SK-N-SH (cell line): ENCODE data around the gene FAM76B. TPM values are rescaled to one million over a fixed set of nuclear protein-coding genes. Genes with fewer than 3 reads are reported as not detected.

ENCODE experiments used
- CTCF ChIA-PET: fragments of 300-600, 350-600 bp; formaldehyde crosslinking; extraction: SDS; loops from one replicate; lab custom pipeline; 2021; lab: Yijun Ruan, JAX
- POLR2A ChIA-PET: fragments of 350-600 bp; sonication (Branson Sonifier 250); formaldehyde crosslinking; extraction: SDS; loops from one replicate; lab custom pipeline; 2020; ENCODE audit warnings: antibody characterized with exemption, inconsistent platforms; lab: Yijun Ruan, JAX
- DNase-seq: peaks from one replicate; pipeline ENCODE4 v3.0.0; 2012
- H2AFZ ChIP-seq: fragments of 200-600 bp; sonication (generic); 2 replicates; pipeline ENCODE4 v1.8.1; 2016; ENCODE audit warnings: antibody characterized with exemption, mild to moderate bottlenecking, low read depth
- H3F3A ChIP-seq: fragments of 200-600 bp; sonication (generic); replicated peaks from 2 replicates; pipeline ENCODE3; 2016; ENCODE audit warnings: antibody characterized with exemption, mild to moderate bottlenecking; ENCODE audit not compliant: insufficient read depth
- H3K27ac ChIP-seq, 2 experiments: fragments of 200-500 bp in 1 of 2; fragments of 200-600 bp in 1 of 2; sonication (Bioruptor generic) in 1 of 2; sonication (generic), shearing (Covaris generic) in 1 of 2; 2 replicates each; pipeline versions ENCODE4 v1.5.1 to v1.6.1; 2014 to 2016; ENCODE audit warnings: low read depth in 2 of 2, inconsistent platforms in 1 of 2, low read length in 1 of 2, mild to moderate bottlenecking in 1 of 2, mixed read lengths in 1 of 2
- H3K27me3 ChIP-seq: fragments of 200-600 bp; sonication (generic), shearing (Covaris generic); 2 replicates; pipeline ENCODE4 v1.6.1; 2016; ENCODE audit warnings: mixed run types; ENCODE audit not compliant: insufficient read depth
- H3K36me3 ChIP-seq, 2 experiments: fragments of 200-500 bp in 1 of 2; fragments of 200-600 bp in 1 of 2; sonication (Bioruptor generic) in 1 of 2; sonication (generic) in 1 of 2; replicated peaks in 1 of 2; 2 replicates each; pipeline versions ENCODE3 to v1.5.1; 2014 to 2016; ENCODE audit warnings: low read length in 1 of 2, mild to moderate bottlenecking in 1 of 2; ENCODE audit not compliant: insufficient read depth in 2 of 2, control insufficient read depth in 1 of 2
- H3K4me1 ChIP-seq, 2 experiments: fragments of 200-500 bp in 1 of 2; fragments of 200-600 bp in 1 of 2; sonication (Bioruptor generic) in 1 of 2; sonication (generic), shearing (Covaris generic) in 1 of 2; 2 replicates each; pipeline versions ENCODE4 v1.5.1 to v1.6.1; 2014 to 2016; ENCODE audit warnings: low read depth in 1 of 2, low read length in 1 of 2, mixed run types in 1 of 2; ENCODE audit not compliant: insufficient read depth in 2 of 2, control insufficient read depth in 1 of 2
- H3K4me2 ChIP-seq: fragments of 200-600 bp; sonication (generic), shearing (Covaris generic); 2 replicates; pipeline ENCODE4 v1.6.1; 2017; ENCODE audit warnings: mixed run types
- H3K4me3 ChIP-seq, 2 experiments: fragments of 200-500 bp in 1 of 2; fragments of 200-600 bp in 1 of 2; sonication (Bioruptor generic) in 1 of 2; sonication (generic), shearing (Covaris generic) in 1 of 2; 2 replicates each; pipeline versions ENCODE4 v1.5.1 to v1.8.1; 2014 to 2016; ENCODE audit warnings: low read depth in 2 of 2, inconsistent platforms in 1 of 2, low read length in 1 of 2, mild to moderate bottlenecking in 1 of 2, mixed read lengths in 1 of 2, moderate library complexity in 1 of 2
- H3K79me2 ChIP-seq: fragments of 200-600 bp; sonication (generic); 2 replicates; pipeline ENCODE4 v1.8.1; 2017; ENCODE audit warnings: mild to moderate bottlenecking; ENCODE audit not compliant: insufficient read depth
- H3K9ac ChIP-seq: fragments of 200-600 bp; sonication (generic); 2 replicates; pipeline ENCODE4 v1.6.1; 2017; ENCODE audit warnings: mixed run types
- H3K9me2 ChIP-seq: fragments of 200-600 bp; sonication (generic); 2 replicates; pipeline ENCODE4 v1.6.1; 2017; ENCODE audit warnings: mixed run types
- H3K9me3 ChIP-seq: fragments of 200-600 bp; sonication (generic); 2 replicates; pipeline ENCODE4 v1.6.1; 2017; ENCODE audit warnings: mixed run types, mild to moderate bottlenecking, moderate library complexity
- H4K20me1 ChIP-seq: fragments of 200-600 bp; sonication (generic); 2 replicates; pipeline ENCODE4 v1.6.1; 2017; ENCODE audit warnings: mild to moderate bottlenecking, mixed run types; ENCODE audit not compliant: insufficient read depth
- CHD2 ChIP-seq: fragments of 150-350 bp; IDR thresholded peaks from 2 replicates; pipeline ENCODE4 v1.6.1; 2018; ENCODE audit warnings: low read length; ENCODE audit not compliant: partially characterized antibody
- ELF1 ChIP-seq: IDR thresholded peaks from 2 replicates; pipeline ENCODE4 v1.4.0; 2012
- FOSL2 ChIP-seq: IDR thresholded peaks from 2 replicates; pipeline ENCODE4 v1.4.0; 2012; ENCODE audit warnings: low read depth, mild to moderate bottlenecking, moderate library complexity, borderline replicate concordance
- FOXM1 ChIP-seq: IDR thresholded peaks from 2 replicates; pipeline ENCODE4 v1.4.0; 2012; ENCODE audit warnings: low read depth, mild to moderate bottlenecking
- GATA2 ChIP-seq: sonication (generic); formaldehyde crosslinking; IDR thresholded peaks from 2 replicates; pipeline ENCODE4 v1.5.0; 2020; ENCODE audit warnings: mild to moderate bottlenecking, missing genetic modification reagents
- IRF3 ChIP-seq: fragments of 150-350 bp; IDR thresholded peaks from 2 replicates; pipeline ENCODE4 v1.6.1; 2016; ENCODE audit warnings: mild to moderate bottlenecking, low read depth, low read length
- MAX ChIP-seq: IDR thresholded peaks from 2 replicates; pipeline ENCODE4 v1.4.0; 2012; ENCODE audit warnings: low read depth
- NRF1 ChIP-seq: IDR thresholded peaks from 2 replicates; pipeline ENCODE4 v1.6.1; 2012; ENCODE audit warnings: low read depth, mild to moderate bottlenecking, low read length
- PBX3 ChIP-seq: IDR thresholded peaks from 2 replicates; pipeline ENCODE4; 2012
- RAD21 ChIP-seq: IDR thresholded peaks from 2 replicates; pipeline ENCODE4 v1.6.1; 2012; ENCODE audit warnings: mild to moderate bottlenecking, low read length
- RCOR1 ChIP-seq: fragments of 150-350 bp; IDR thresholded peaks from 2 replicates; pipeline ENCODE4 v1.6.1; 2017; ENCODE audit warnings: antibody characterized with exemption, low read length
- REST ChIP-seq: IDR thresholded peaks from 2 replicates; pipeline ENCODE4 v1.6.1; 2012; ENCODE audit warnings: mild to moderate bottlenecking, low read depth, low read length, moderate library complexity
- TCF12 ChIP-seq: IDR thresholded peaks from 2 replicates; pipeline ENCODE4 v1.4.0; 2012
- ZBTB33 ChIP-seq: IDR thresholded peaks from 2 replicates; pipeline ENCODE4 v1.4.0; 2012; ENCODE audit warnings: low read depth, borderline replicate concordance
- polyA plus RNA-seq, 3 experiments: library from polyadenylated mRNA; depleted of rRNA; stranded (reverse); fragments of >200 nt; gene quantifications; 2 replicates each; pipeline ENCODE4 v1.2.3, GENCODE V29; 2012

The FAM76B gene
- polyA plus RNA-seq, 1 of the 3 experiments (the other 2 are of a cell fraction) = 15.4 TPM

GRCh38 chr11:95776859-95777258 is 12.7 kb downstream of the FAM76B start:
- Histone ChIP-seq H4K20me1 (no peaks in the 10 kb centered on the region), H3K79me2 (no peaks in the 10 kb centered on the region), H3K4me1 (no peaks in the 10 kb centered on the region; a peak in 2 of 4 replicates), H3K9me3 (no peaks in the 10 kb centered on the region), H3K9ac (no peak overlapping the region), H3K9me2 (no peaks in the 10 kb centered on the region), H3K36me3 (peaks cover 88 to 99% of the 10 kb centered on the region in 2 experiments), H3K4me3 (no peak overlapping the region), H3K4me2 (no peak overlapping the region), H2AFZ (no peak overlapping the region), H3K27me3 (no peaks in the 10 kb centered on the region)
- DNase-seq = no peak
- POLR2A ChIA-PET = no interaction called here
- TF ChIP-seq CHD2 = no peak
- TF ChIP-seq ZBTB33 = no peak
- no peak for TF ChIP-seq FOSL2
- no peak for TF ChIP-seq RCOR1
- no peak for TF ChIP-seq FOXM1
- no peak for TF ChIP-seq PBX3
- TF ChIP-seq IRF3 = no peak
- no peak for TF ChIP-seq REST
- no peak for TF ChIP-seq ELF1
- TF ChIP-seq TCF12 = no peak
- TF ChIP-seq MAX = no peak
- TF ChIP-seq GATA2 (CRISPR knock-in tag) = no peak
- no peak for TF ChIP-seq NRF1
- no peak for TF ChIP-seq RAD21
- TF ChIP-seq, all 33 proteins: peak for 0
- Histone ChIP-seq H3K27ac (no peak overlapping the region), H3F3A (peaks cover 5% of the 10 kb centered on the region)
- CTCF ChIA-PET = interaction anchor here (1.4 to 2.4 kb wide), 2 partner anchors 12 to 13 kb away, joined by 7 to 9 read pairs; no protein-coding TSS in a partner anchor
